NCI-H82 (cell line): Measurements from ENCODE around the gene CRYBG3.

Experiments
- DNase-seq: peaks from one replicate; lab custom pipeline; 2025; lab: John Stamatoyannopoulos, UW

Gene CRYBG3

GRCh38 chr3:97838393-97838792 is 16.6 kb downstream of the CRYBG3 start:
- no peak for DNase-seq

DNA sequence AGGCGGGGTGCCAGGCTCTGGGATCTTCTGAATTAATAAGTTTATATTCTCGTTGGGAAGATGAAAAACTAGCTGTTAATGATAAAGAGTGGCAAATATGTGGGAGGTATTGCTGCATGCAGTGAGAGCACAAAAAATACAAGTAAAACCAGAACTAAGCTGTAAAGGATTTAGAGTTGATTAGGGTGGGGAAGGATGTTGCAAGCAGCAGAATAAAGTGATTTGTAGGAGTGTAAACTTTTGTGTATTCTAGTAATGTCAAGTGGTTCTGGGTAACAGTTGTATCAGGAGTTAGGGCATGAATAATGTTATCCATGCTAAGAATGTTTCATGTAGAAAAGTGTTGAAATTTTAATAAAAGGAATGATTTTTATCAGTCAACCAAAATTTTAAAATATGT is 18.1 kb downstream of the CRYBG3 start:
- no peak for DNase-seq

- no peak for DNase-seq
Measured at GRCh38 chr3:97841304-97841703, 19.5 kb downstream of the CRYBG3 start.

GRCh38 chr3:97841956-97842355 is 20.1 kb downstream of the CRYBG3 start:
- no peak for DNase-seq

DNA sequence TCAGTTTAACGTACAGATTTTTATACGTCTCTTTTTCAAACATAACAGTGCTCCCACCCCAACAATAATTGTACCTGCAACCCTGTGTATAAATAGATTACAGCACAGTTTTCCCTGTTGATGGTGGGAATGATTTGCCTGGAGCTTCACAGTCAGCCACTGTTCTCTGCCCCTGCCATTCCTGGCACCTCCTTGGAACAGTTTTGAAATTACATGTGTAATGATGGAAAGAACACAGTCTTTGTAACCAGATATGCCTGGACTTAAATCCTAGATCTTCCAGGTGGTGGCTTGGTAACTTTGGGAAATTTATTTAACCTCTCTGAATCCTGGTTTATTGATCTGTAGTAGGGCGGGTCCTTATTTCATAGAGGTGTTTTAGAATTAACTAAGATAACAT is 27.0 kb downstream of the CRYBG3 start:
- no peak for DNase-seq

DNA sequence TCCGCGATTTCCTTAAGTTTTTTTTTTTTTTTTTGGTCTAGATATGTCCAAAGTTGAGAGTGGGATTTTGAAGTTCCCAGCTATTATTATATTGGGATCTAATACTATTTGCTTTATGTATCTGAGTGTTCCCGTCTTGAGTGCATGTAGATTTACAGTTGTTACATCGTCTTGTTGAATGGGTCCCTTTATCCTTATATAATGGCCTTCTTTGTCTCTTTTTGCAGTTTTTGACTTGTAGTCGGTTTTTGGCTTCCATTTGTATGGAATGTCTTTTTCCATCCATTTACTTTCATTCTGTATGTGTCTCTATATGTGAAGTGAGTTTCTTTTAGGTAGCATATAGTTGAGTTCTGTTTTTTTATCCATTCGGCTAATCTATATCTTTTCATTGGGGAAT is 35.6 kb downstream of the CRYBG3 start:
- DNase-seq = no peak

- DNase-seq = no peak
Measured at GRCh38 chr3:97860364-97860763, 38.6 kb downstream of the CRYBG3 start.

DNA sequence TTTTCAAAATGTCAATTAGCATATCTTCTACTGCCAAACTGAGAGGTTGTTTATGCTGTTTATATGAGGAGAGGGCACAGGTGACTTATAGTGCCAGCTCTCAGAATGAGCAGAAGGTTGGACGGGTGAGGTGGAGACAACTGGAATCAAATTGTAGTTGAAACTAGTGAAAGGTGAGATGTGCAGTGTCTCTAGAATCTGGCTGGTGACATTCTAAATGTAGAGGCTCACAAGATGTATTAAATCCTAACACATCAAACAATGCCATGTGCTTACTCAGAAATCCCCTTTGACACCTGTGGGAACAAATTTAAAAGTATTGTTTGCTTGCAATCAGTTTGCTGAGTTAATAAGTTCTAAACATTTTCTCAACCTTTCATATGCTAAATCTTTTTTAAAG is 40.8 kb downstream of the CRYBG3 start:
- DNase-seq = no peak

DNA sequence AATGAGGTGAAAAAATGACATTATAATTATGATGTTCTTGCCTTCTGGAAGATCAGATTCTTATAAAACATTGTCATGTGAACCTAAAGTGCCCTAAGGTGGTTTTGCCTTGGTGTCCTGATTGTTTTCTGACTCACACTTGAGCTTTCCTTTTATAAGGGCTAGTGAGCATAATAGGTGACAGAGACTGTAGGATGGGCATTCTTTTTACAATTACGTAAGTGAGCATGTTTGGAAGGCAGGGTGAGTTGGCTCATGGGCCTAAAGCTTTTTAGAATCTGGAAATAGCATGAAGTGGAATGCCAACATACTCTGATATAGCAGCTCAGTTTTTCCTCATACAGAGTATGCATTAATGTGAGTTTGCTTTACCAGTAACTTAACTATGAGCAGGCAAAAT is 41.2 kb downstream of the CRYBG3 start:
- DNase-seq = no peak

- no peak for DNase-seq
Measured at GRCh38 chr3:97863775-97864174, 42.0 kb downstream of the CRYBG3 start.

GRCh38 chr3:97871186-97871585 is 49.4 kb downstream of the CRYBG3 start:
- no peak for DNase-seq

- no peak for DNase-seq
Measured at GRCh38 chr3:97871801-97872524, 50.2 kb downstream of the CRYBG3 start.

- DNase-seq = no peak
Measured at GRCh38 chr3:97872525-97873042, 50.8 kb downstream of the CRYBG3 start.

- no peak for DNase-seq
Measured at GRCh38 chr3:97880267-97880666, 58.5 kb downstream of the CRYBG3 start.

DNA sequence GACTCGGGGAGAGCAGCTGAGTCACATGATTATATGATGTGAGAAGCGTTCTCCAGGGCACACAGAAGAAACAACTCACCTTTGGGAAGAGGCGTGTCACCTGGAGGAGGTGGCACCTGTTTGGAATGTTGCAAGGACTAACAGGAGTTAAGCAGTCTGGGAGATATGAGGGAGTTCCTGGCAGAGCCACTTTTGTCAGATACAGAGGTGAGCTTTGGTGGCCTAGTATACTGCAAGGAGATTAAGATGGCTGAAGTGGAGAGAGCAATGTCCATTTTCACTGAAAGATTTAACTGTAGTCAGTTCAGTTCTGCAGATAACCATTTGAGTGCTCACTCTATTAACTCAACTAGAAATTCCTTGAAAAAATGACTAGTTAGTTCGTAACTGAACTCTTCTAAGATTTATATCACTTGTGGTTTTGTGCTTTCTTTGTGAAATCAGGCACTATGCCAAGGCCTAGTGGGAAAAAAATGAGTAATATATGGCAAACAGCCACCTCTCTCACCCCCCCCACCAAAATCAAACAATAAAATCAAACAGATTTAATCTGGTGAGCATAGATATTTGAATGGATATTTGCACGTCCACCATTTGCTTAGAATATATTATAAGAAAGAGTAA is 61.3 kb downstream of the CRYBG3 start:
- no peak for DNase-seq

- no peak for DNase-seq
Measured at GRCh38 chr3:97883736-97884135, 61.9 kb downstream of the CRYBG3 start.

DNA sequence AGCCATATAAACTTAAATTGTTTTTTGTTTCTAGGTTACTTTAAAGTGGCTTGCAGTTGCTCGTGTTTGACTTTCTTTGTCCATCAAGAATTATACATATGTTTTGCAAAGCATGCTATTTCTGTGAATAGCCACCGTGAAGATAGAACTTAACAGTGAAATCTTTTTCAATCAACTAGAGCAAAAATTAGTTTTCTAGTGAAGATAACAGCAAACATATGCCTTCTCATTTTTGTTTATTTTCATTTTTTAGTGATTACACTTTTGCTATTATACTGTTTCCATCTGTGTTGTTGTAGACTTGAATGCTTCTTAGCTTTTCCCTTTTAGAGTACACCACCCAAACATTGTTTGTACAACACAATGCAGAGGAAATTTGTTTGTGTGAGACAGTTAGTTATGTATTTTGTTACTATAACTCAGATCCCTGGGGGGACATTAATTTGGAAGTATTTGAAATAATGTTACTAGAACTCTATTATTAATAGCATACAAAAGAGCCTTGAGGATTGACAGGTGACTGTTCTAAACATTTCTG is 62.8 kb downstream of the CRYBG3 start:
- DNase-seq = no peak

DNA sequence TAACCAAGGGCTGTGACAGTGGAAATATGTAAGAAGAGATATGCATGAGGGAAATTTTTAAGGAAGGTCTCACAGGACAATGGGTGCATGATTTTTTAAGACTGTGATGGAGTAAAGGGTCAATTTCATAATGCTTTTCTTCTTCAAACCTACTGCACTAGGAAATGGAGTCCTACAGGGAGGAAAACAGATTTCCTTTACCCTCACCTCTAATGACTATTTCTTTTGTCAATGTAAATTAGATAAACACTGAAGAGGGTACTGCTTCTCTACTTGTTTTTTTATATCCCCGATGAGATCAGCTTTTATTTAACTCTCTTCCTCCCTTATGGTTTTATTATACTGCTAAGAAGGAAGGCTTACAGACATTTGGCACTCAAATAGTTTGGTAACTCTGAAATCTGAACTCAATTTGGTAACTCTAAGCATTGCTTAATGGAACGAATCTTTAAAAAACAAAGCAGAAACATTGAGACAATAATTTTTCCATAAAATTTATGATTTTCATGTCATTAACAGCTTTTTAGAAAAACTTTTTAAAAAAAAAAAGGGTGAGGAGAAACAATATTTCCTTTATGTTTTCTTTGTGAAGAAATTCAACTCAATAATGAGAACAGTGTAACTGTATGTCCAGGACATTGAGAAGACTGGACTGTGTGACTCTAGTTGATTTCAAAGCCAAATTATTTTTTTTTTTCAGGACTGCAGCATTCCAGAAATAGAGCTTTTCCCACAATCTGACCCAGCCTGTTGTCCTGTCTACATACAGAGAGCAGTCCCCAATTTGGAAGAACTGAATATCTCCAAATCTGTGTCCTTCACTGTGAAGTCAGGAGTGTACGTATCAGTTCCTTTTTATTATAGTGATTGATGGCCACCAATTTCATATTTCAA is 64.4 kb downstream of the CRYBG3 start:
- DNase-seq = no peak

GRCh38 chr3:97889814-97890213 is 68.0 kb downstream of the CRYBG3 start:
- DNase-seq = no peak

DNA sequence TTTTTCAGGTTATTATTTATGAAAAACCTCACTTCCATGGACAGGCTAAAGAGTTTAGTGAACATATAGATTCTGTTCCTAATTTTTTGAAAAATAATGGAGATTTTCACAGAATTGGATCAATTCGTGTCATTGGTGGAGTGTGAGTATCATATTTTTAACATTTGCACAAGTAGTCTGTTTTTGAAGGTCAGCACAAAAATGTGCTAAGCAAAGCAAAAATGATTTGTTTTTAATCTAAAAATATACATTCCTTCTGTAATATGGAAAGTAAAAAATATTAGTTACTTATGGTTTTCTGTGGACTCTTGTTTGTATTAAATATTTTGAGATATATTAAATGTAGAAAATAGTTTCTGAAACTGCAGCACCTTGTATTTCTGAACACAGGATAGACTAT is 71.0 kb downstream of the CRYBG3 start:
- DNase-seq = no peak

GRCh38 chr3:97895216-97895615 is 73.4 kb downstream of the CRYBG3 start:
- DNase-seq = no peak

DNA sequence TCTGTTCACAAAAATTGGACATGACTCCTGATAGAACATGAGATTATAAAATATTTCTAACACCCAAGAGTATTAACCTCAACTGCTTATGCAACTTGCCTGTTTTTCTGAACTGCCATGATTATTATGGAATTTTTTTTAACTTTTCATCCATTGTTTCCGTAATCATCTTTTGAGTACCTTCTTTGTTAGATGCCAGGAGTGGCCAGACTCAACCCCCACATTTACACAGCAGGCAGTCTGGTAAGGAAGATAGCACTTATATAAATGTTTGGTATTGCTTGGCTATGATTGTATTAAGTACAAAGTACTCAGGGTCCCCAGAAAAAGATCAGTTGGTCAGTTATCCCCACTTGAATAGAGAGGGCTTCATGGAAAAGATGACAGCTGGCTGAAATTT is 74.3 kb downstream of the CRYBG3 start:
- no peak for DNase-seq
